Bone marrow (tissue), 2 donors: ENCODE measurements around the gene NSDHL.
"Not testable (repeated sequence)": the region's sequence is repeated elsewhere in the genome, so short reads cannot be mapped to it uniquely, and the experiment has no call there.

ENCODE experiments used
- DNase-seq, 2 donors: peaks; one replicate each; lab custom pipeline; 2025; lab: John Stamatoyannopoulos, UW

Gene NSDHL

GRCh38 chrX:152830312-152831305 is at the start of gene NSDHL, which contains the start of gene CETN2:
Gene NSDHL, plus strand, starts transcription at chrX:152831063. Its CDS starts 15,262 bp downstream, at chrX:152846325.
Gene CETN2, minus strand, starts transcription at chrX:152830757. Its CDS starts 47 bp downstream, at chrX:152830710.
- peak; percentile 61 to 82 for DNase-seq

DNA sequence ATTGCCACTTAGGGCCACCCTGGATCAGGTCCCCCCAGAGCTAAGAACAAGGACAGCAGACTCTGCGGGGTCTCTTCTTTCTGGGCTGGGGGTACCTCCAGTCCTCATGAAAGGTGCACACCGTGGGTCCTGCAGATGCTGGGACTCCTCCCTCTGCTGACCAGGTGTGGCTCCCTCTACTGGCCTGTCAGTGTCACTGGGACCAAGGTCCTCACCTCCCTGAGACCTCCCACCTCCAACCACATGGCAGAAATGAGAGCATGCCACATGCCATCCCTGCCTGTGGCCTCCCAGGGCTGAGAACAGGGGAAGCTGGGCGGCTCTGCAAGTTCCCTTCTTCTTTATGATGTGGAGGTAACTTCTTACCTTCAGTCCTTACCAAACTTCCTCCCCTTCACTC is 43.8 kb upstream of the NSDHL start:
- DNase-seq, result not testable (repeated sequence)

DNA sequence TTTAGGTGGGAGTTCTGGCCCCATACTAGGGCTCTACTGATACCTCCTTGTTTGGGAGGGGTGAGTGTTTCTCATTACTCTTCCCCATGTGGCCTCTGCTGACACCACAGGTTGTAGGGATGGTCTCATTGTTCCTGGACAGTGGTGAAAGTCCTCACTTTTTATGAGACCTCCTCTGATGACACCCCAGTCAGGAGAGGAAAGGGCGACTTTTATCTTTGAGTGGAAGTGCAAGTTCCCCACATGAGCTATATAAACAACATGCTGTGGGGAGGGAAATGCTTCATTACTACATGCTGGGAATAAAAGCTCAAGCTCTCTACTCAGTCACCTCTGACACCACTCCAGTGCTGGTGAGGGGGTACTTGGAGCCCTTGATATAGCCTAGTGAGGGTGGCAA is 31.9 kb upstream of the NSDHL start:
- DNase-seq, result no peak

GRCh38 chrX:152806035-152806434 is 24.8 kb upstream of the NSDHL start:
- DNase-seq, result no peak

GRCh38 chrX:152810403-152810802 is 20.5 kb upstream of the NSDHL start:
- DNase-seq, result no peak

DNA sequence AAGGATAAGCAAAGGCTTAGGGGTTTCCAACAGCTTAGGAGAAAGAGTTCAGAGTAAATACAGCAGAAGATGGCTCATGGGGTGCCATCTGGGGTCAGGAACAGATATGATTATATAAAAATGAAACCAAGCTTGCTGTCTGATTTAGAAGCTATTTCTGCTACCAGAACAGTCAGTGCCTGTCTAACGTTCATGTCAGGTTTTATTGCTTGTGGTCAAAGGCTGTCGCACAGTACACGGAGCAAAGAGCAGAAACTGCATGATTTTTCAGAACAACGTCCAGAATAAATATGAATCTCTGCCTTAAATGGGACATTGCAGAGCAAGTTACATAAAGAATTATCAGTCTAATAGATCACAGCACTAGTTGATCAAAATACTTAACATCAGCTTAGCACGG is 17.7 kb upstream of the NSDHL start:
- DNase-seq, result no peak

GRCh38 chrX:152814048-152814447 is 16.8 kb upstream of the NSDHL start:
- no peak for DNase-seq

GRCh38 chrX:152817078-152817764 is 13.6 kb upstream of the NSDHL start:
- DNase-seq, result no peak

DNA sequence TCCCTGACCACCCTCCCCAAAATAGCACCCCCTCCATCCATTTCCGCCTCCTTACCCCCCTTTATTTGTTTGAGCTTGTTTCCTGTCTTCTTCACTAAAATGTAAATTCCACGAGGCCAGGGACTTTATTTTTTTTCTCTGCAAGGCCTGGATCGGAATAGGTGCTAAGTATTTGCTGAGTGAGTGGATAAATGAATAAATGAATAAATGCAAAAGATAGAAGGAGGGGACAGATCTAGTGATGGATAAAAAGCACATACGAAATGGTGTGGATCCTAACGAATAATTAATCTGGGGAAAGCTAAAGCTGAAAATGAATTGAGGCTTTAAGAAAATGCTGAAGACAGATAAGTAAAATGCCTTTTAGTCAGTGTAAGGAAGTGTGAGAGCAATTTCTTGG is 12.5 kb upstream of the NSDHL start:
- DNase-seq, result no peak

DNA sequence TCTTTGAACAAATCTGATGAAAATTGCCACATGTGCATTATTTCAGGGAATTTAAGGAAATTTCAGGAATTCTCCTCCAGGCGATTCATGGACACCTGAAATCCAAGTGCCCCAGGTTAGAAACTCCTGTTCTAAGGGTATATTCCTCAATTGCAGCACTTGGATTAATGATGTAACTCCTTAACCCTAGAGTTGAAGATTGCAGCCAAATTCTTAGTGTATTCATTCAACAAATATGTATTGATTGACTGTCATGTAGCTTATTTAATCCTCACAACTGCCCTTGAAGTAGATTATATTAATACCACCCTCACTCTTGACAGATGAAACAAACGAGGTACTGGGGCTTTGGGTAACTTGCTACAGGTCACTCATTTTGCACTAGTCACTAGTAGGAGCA is 11.6 kb upstream of the NSDHL start:
- no peak for DNase-seq

- DNase-seq, result no peak
Measured at GRCh38 chrX:152819732-152820131, 11.1 kb upstream of the NSDHL start.

GRCh38 chrX:152821145-152821765 is 9.6 kb upstream of the NSDHL start:
- DNase-seq, result no peak

DNA sequence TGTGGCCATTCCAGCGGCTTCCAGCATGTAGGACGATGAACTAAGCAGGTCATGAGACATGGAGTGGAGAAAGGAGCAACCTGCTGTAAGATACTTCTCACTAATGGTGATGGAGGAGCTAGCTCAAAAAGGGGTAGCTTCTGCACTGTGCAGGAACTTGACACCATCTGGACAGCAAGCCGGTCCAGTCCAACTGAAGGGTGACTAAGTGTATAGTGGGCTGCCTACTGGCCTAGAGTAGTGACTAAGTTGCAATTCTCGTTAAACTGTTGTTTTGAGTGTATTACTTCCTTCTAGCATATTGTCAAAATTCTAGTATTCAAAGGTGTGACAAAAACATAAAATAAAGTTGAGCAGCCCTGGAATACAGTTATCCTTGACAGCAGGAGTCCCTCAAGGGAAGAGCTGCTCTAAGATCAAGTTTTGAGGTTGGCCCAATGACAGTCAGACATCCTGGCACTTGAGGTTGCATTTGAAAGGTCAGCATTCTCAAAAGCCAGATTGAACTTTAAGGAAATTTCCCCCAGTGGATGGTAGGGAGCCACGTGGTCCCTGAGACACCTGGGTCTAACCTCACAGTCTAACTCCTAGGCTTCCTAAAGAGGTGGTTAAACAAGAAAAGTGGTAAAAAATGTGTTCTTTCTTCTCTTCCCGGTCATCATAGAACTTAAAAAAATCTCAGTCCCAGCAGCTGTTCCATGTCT is 8.3 kb upstream of the NSDHL start:
- DNase-seq, result no peak

DNA sequence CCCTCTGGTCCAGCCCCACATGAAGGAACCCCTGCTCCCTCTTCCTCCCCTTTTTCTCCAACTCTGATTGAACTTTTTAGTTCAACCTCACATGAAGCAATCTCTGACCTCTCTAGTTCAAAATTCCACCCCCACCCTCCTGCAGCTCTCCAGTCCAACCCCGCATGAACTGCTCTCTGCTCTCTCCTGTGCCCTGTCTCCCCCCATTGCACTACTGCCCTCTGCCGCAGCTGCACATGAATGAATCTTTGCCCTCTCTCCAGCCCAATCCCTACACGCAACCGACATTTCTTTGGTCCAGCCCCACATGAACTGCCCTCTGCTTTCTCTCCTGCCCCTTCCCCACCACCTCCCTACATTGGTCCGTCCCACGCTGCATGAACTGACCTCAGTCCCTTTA is 7.2 kb upstream of the NSDHL start:
- no peak for DNase-seq

DNA sequence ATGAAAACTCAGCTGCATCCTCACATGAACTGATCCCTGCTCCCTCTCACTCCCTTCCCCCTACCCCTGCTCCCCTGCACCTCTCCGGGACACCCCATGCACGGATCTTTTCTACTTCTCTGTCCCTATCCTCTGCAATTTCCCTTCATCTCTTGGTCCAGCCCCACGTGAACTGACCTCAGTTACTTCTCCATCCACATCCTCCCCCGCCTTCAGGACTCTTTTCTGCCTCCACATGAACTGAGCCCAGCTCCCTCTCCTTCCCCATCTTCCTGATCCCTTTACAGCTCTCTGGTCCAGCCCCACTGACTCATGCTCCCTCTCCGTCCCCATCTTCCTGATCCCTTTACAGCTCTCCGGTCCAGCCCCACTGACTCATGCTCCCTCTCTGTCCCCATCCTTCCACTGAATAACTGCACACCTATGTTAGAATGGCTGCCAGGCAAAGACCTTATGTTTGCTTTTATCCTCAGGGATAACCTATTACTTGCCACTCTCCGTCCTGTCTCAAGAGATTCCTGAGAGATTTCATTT is 6.0 kb upstream of the NSDHL start:
- DNase-seq, result no peak

- no peak for DNase-seq
Measured at GRCh38 chrX:152831391-152831790, 528 bp downstream of the NSDHL start.

GRCh38 chrX:152832520-152832919 is 1.7 kb downstream of the NSDHL start:
- DNase-seq, result no peak

- no peak for DNase-seq
Measured at GRCh38 chrX:152833378-152833777, 2.5 kb downstream of the NSDHL start.

GRCh38 chrX:152835470-152835869 is 4.6 kb downstream of the NSDHL start:
- DNase-seq, result not testable (repeated sequence)

DNA sequence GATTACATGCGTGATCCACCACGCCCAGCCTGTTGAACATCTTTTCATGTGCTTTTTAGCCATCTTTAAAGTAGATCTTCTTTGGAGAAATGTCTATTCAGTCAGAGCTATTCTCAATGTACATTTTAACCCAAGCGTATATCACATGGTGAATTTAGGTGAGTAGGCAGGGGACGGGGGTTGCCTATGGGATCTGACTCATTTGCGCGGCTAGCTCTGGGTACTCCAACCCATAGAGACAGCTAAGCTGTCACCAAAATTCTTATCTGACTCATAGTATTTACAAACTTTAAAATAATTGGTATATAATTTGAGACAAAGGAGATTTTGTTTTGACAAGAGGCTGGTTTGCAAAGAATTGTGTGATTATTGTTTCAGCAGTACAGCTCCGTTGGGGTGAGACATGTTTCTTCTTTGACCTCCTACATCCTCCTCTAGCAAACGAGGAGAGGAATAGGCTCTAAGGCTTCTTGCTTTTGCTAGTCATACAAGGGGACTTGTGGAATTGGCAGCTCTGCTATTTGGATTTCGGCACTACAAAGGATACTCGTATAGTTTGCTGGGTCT is 12.0 kb downstream of the NSDHL start:
- DNase-seq, result no peak

GRCh38 chrX:152843852-152844251 is 13.0 kb downstream of the NSDHL start:
- no peak for DNase-seq
